HG03097 (cell line): ENCODE measurements around the gene ARHGAP42.
"Not testable (repeated sequence)": the region's sequence is repeated elsewhere in the genome, so short reads cannot be mapped to it uniquely, and the experiment has no call there.

Source experiments
- ATAC-seq: cut with Tn5 transposase; IDR thresholded peaks from one replicate; pipeline ENCODE4 v1.9.1; 2021; ENCODE audit not compliant: unreplicated experiment, low FRiP score

ARHGAP42 gene

GRCh38 chr11:100863080-100863581 lies 176.0 kb downstream of the ARHGAP42 start:
- no peak for ATAC-seq

DNA sequence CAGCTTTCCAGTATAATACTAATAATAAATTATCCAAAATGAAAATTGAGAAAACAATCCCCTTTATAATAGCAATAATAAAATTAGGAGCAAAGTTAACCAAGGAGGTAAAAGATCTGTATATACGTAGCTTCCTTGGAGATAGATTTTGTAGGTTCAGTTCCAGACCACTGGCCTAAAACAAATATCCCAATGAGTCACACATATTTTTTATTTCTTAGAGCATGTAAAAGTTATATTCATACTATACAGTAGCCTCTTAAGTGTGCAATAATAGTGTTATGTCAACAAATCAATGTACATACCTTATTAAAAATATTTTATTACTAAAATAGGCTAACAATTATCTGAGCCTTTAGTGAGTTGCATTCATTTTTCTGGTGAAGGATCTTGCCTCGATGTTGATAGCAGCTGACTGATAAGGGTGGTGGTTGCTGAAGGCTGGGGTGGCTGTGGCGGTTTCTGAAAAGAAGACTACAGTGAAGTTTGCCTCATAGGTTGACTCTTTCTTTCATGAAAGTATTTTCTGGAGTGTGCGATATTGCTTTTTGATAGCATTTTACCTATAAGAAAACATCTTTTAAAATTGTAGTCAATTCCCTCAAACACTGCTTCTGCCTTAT lies 178.5 kb downstream of the ARHGAP42 start:
- ATAC-seq = no peak

DNA sequence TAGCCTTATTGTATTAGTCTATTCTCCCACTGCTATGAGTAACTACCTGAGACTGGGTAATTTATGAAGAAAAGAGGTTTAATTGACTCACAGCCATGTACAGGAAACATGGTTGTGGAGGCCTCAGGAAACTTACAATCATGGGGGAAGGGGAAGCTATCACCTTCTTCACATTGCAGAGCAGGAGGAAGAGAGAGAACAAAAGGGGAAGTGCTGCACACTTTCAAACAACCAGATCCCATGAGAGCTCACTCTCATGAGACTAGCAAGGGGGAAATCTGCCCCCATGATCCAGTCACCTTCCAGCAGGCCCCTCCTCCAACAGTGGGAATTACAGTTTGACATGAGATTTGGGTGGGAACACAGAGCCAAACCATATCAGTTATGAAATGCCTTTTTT lies 179.4 kb downstream of the ARHGAP42 start:
- ATAC-seq = no peak

DNA sequence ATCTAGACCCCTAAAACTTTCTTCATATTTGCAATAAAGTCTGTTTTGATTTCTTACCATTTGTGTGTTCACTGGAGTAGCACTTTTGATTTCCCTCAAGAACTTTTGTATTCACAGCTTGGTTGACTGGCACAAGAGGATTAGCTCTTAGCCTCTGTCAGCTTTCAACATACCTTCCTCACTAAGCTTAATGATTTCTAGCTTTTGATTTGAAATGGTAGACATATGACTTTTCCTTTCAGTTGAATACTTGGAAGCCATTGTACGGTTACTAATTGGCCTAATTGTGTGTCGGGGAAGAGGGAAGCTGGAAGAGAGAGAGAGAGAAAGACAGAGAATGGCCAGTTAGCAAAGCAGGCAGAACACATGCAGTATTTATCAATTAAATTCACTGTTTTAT lies 180.5 kb downstream of the ARHGAP42 start:
- no peak for ATAC-seq

DNA sequence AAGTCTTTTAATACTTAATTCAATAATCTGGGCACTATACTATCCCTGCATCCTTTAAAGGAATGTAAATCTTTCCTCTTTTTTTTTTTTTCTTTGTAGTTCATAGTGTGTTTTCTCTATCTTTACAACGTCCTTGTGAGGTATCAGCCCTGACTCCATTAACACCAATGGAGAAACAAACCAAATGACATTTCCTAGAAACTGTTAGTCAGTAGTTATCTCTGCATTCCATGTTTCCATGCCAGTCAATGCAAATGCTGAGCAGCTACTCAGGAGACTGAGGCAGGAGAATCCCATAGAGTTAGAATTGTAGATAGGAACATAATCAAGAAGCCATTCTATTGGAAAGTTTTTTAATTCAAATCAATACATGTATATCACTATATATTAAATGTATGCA lies 182.2 kb downstream of the ARHGAP42 start:
- ATAC-seq = no peak

DNA sequence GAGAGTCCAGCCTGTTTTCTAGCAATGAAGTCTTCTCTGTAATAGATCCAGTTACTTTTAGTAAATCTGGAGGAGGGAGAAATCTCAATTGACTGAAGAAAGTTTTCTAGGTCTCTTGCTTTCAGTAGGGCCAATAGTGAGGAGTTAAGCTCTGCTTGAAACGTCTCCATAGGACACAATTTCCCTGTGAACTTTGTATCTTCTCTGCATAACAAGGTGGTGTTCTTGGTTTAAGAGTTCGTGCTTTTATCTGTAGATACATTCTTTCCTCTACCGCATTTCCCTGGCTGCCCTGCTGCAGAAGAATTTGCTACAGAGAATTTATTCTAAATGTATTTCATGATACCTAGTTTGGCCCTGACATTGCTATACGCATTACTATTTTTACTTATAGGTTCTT lies 183.1 kb downstream of the ARHGAP42 start:
- no peak for ATAC-seq

GRCh38 chr11:100872951-100873740 lies 186.1 kb downstream of the ARHGAP42 start:
- no peak for ATAC-seq

DNA sequence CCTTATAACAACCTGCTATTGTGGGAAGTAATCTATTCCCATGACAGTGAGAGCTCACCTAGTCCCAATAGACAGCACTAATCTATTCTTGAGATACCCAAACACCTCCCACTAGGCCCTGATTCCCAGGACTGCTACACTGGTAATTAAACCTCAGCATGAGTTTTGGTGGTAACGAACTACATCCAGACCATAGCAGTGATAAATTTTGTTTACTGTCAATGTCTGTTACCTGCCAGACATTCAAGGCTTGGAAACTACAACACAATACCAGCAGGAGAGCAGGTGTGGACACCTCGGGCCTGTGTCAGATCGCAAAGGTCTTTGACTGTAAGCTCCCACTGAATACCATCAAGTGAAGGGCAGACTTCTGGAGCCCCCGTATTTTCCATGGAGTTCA lies 187.1 kb downstream of the ARHGAP42 start:
- no peak for ATAC-seq

DNA sequence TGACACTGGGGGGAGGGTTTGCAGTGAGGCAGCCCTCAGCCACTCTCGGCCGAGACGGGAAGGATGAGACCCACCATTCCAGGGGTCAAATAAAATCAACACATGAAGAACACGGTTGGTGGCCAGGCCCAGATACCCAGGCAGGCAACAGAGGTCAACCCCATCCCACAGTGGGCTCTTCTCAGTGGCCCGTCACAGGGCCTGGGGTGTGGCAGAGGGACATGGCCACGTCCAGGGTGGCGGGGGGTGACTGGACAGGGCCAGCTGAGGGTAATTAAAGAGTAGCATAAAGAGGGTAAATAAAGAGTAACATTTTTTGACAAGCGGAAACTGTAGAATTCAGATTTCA lies 188.4 kb downstream of the ARHGAP42 start:
- ATAC-seq = no peak

DNA sequence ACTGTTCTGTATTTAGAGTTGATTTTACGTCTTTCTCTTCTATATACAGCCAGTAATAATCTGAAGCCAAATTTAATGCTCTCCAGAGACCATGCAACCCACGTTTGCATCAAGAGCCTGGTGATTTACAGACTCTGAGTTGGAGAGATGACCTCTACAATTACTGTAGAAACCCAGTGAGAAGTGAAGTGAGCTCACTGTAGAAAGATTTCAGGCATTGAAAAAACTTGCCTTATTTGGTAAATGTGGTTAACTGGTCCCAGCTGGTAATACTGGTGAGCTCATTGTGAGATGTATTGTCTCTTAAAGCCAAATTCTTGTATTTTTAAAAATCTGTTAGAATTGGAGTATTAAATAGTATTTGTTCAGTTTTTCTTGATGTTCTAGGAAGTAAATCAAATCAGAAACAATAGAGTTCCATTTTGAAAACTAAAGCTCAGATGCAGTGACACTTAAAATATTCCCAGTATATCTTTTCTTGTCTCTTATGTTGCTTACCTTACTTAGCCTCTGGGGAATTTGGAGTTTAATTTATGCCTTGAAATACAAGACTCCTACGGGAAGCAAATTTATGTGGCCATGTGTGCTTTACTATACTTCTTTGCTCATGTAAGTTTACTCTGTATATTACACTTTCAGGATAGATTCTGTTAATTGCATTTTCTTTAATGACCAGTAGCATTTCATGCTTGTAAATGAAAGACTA lies 189.9 kb downstream of the ARHGAP42 start:
- ATAC-seq = no peak

DNA sequence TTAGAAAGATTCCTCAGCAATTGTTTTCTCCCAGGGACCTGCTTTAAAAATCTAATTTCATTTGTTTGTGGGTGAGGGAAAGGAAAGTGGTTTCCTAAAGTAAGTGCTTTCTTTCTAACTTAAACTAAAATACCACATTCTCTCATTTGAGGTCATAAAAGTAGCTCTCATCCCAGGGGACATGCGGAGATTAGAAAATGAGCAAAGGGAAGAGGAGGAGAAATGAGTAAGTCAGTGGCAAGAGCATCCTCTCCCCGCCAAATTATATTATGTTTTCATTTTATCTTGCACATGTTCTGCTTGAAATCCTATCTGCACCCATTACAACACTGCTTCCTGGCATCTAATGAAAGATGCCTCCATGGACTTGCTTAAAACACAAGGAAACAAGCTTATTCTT lies 191.4 kb downstream of the ARHGAP42 start:
- no peak for ATAC-seq

- ATAC-seq = no peak
Observed at GRCh38 chr11:100882957-100883356, 195.9 kb downstream of the ARHGAP42 start.

DNA sequence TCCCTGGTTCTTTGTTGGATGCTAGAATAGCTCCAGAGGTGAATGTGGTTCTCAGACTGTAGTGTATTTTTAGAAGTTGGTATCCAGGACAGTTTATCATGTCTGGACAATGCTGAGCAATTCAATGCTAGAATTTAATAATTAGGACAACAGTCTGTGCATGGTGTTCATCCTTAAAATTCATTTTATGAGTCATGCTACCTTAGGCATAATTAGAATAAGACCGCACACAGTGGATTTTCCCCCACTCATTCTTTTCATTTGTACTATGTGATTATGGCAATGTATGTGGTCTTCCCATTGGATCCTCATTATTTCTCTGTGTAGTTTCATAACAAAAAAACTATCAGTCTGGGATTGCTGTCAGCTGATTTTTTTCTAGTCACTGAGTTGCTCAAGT lies 196.7 kb downstream of the ARHGAP42 start:
- no peak for ATAC-seq

- ATAC-seq = no peak
Observed at GRCh38 chr11:100887659-100888058, 200.6 kb downstream of the ARHGAP42 start.

- no peak for ATAC-seq
Observed at GRCh38 chr11:100888836-100889235, 201.7 kb downstream of the ARHGAP42 start.

GRCh38 chr11:100889758-100890157 lies 202.7 kb downstream of the ARHGAP42 start:
- ATAC-seq = no peak

GRCh38 chr11:100890789-100891188 lies 203.7 kb downstream of the ARHGAP42 start:
- ATAC-seq = no peak

- ATAC-seq = no peak
Observed at GRCh38 chr11:100892886-100893285, 205.8 kb downstream of the ARHGAP42 start.

GRCh38 chr11:100895449-100895848 lies 208.4 kb downstream of the ARHGAP42 start:
- ATAC-seq = no peak

DNA sequence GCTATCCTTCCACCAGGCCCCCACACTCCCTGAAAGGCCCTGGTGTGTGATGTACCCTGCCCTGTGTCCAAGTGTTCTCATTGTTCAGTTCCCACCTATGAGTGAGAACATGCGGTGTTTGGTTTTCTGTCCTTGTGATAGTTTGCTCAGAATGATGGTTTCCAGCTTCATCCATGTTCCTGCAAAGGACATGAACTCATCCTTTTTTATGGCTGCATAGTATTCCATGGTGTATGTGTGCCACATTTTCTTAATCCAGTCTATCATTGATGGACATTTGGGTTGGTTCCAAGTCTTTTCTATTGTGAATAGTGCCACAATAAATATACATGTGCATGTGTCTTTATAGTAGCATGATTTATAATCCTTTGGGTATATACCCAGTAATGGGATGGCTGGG lies 208.9 kb downstream of the ARHGAP42 start:
- ATAC-seq = not testable (repeated sequence)

DNA sequence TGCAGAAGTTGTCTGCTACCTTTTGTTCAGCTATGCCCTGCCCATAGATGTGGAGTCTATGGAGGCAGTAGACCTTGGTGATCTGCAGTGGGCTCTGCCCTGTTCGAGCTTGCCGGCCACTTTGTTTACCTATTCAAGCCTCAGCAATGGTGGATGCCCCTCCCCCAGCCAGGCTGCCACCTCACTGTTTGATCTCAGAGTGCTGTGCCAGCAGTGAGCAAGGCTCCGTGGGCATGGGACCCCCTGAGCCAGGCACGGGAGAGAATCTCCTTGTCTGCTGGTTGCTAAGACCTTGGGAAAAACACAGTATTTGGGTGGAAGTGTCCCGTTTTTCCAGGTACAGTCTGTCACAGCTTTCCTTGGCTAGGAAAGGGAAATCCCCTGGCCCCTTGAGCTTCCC lies 214.4 kb downstream of the ARHGAP42 start:
- not testable (repeated sequence) for ATAC-seq
